ENCODE measurements around the gene ACSM4.
"Not testable (repeated sequence)": the region's sequence is repeated elsewhere in the genome, so short reads cannot be mapped to it uniquely, and the experiment has no call there.

The ACSM4 gene

DNA sequence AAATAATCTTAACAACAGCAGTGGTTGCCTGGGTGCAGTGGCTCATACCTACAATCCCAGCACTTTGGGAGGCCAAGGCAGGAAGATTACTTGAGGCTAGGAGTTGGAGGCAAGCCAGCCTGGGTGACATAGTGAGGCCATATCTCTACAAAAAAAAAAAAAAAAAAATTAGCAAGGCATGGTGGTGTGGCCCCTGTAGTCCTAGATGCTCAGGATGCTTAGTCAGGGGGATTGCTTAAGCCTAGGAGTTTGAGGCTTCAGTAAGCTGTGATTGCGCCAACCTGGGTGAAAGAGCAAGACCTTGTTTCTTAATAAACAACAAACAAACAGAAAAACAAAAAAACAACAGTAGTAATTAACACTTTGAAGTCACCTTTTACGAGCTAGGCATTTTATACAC lies 642 bp upstream of the ACSM4 start:
- H3K9me3 Mint-ChIP-seq (ENCODE audit: low read depth): no peaks in the 10 kb centered on the region
- no peak overlapping the region for H3K4me3 Mint-ChIP-seq
- H3K36me3 Mint-ChIP-seq: no peaks in the 10 kb centered on the region
- no peak overlapping the region for H3K27ac Mint-ChIP-seq
- no peaks in the 10 kb centered on the region for H3K4me1 Mint-ChIP-seq (ENCODE audit: low read depth)
- peaks cover 9% of the 10 kb centered on the region for H3K27me3 Mint-ChIP-seq

DNA sequence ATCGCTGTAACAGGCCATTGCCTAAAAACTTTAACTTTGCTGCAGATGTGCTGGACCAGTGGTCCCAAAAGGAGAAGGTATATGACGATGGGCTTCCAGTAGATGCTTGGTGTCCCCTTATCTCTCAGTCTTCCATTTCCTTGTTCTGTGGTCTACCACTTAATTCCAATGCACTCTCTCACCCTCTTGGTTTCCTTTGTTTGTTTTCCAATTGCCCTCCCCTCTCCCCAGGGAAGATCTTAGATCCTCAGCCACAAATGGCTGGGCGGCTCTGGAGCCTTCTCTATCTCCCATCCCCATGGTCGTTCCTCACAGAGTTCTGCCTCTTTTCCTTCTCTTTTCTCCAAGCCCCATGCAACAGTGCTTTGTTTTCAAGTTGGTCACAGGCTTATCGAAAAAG lies 584 bp downstream of the ACSM4 start:
- Mint-ChIP-seq H3K9me3 (ENCODE audit: low read depth) (no peaks in the 10 kb centered on the region), H3K27me3 (peaks cover 6% of the 10 kb centered on the region), H3K4me1 (ENCODE audit: low read depth) (no peaks in the 10 kb centered on the region), H3K27ac (no peak overlapping the region), H3K36me3 (no peaks in the 10 kb centered on the region), H3K4me3 (no peak overlapping the region)

DNA sequence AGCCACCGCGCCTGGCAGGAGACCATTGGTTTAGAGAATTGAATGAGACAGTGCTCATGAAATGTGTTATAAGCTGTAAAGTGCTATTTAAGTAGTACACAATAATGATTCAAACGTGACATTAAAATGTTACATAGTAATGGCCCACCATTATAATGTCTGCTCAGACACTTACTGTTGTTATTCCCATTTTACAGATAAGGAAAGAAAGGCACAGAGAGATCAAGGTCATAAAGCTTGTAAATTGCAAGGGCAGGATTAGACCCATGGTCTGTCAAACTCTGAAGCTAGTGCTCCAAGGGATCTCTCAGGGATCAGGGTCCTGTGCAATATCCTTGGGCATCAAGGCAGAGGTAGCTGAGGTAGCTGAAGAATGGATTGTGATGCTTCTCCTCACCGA lies 6.2 kb downstream of the ACSM4 start:
- Mint-ChIP-seq H3K27me3 (peaks cover 5% of the 10 kb centered on the region), H3K36me3 (no peaks in the 10 kb centered on the region), H3K4me3 (no peak overlapping the region), H3K27ac (no peak overlapping the region), H3K4me1 (ENCODE audit: low read depth) (no peaks in the 10 kb centered on the region), H3K9me3 (ENCODE audit: low read depth) (no peaks in the 10 kb centered on the region)

DNA sequence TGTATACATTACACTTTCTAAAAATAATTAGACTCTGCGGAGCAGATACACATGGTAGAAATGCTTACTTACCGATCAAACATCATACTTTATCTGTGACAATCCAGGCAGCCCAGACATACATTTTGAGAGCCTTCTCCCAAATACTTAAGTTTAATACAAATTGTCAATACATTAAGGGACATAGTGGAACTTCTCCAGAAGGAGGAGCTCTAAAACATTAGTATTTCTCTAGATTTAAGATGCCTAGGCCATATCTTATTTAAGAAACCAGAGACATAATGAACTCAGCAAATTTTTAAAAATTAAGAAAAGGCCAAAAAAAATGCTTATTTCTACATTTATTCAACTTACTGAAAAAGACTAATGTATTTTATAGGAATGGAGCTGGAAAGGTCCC lies 16.1 kb downstream of the ACSM4 start:
- Mint-ChIP-seq H3K27ac (no peak overlapping the region), H3K4me1 (ENCODE audit: low read depth) (no peaks in the 10 kb centered on the region), H3K4me3 (no peak overlapping the region), H3K9me3 (ENCODE audit: low read depth) (no peaks in the 10 kb centered on the region), H3K27me3 (peaks cover 3% of the 10 kb centered on the region), H3K36me3 (no peaks in the 10 kb centered on the region)

DNA sequence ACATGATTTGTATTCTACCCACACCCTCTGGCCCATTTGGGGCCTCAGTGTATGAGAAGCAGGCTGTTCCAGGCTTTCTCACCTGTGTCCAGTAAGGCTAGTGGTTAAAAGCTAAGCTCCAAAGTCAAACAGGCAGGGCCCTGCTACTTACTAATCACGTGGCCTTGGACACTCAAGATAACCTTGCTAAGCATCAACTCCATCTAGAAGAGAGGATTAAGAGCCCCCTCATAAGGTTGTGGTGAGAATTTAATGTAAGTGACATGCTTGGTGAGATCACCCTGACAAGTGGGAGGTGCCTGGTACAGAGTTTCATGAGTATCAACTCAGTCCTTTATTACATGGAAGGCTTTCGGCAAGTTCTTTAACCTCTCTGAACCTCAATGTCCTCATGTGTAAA lies 17.8 kb downstream of the ACSM4 start:
- no peaks in the 10 kb centered on the region for H3K4me1 Mint-ChIP-seq (ENCODE audit: low read depth)
- H3K27ac Mint-ChIP-seq: no peak overlapping the region
- no peak overlapping the region for H3K4me3 Mint-ChIP-seq
- H3K36me3 Mint-ChIP-seq: no peaks in the 10 kb centered on the region
- peaks cover 4% of the 10 kb centered on the region for H3K27me3 Mint-ChIP-seq
- H3K9me3 Mint-ChIP-seq (ENCODE audit: low read depth): no peaks in the 10 kb centered on the region

DNA sequence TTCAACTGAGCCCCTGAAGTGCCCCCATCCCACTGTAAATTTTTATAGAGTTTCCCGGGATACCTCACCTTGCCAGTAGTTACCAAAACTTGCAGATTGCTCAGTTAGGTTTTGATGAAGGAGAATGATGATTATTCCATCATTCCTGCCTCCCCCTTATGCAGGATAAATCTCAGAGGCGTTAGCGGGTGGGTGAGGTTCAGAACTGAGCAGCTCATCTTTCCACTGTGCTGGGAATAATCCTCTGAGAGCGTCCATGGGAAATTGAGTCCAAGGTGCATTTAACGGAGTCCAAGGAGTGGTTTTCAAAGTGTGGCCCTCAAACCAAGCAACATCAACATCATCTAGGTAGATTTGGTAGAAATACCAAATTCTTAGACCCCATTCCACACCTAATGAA lies 18.7 kb downstream of the ACSM4 start:
- no peak overlapping the region for H3K27ac Mint-ChIP-seq
- H3K27me3 Mint-ChIP-seq: peaks cover 4% of the 10 kb centered on the region
- no peaks in the 10 kb centered on the region for H3K4me1 Mint-ChIP-seq (ENCODE audit: low read depth)
- H3K4me3 Mint-ChIP-seq: no peak overlapping the region
- H3K36me3 Mint-ChIP-seq: no peaks in the 10 kb centered on the region
- no peaks in the 10 kb centered on the region for H3K9me3 Mint-ChIP-seq (ENCODE audit: low read depth)

DNA sequence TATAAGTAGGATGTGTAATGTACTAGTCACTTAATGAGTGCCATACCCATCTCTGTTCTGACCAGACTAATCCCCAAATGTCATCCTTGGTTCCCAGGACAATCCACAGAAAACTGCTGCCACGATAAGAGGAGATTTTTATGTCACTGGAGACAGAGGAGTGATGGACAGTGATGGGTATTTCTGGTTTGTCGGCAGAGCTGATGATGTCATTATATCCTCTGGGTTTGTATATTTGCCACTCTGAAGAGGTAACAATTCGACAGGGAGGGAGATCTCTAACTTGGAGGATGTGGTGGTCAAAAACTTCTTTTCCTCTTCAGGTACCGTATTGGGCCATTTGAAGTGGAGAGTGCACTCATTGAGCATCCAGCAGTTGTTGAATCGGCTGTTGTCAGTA lies 20.3 kb downstream of the ACSM4 start:
- Mint-ChIP-seq H3K27ac (no peak overlapping the region), H3K9me3 (ENCODE audit: low read depth) (no peaks in the 10 kb centered on the region), H3K36me3 (no peaks in the 10 kb centered on the region), H3K4me1 (ENCODE audit: low read depth) (no peaks in the 10 kb centered on the region), H3K27me3 (peaks cover 7% of the 10 kb centered on the region), H3K4me3 (no peak overlapping the region)

DNA sequence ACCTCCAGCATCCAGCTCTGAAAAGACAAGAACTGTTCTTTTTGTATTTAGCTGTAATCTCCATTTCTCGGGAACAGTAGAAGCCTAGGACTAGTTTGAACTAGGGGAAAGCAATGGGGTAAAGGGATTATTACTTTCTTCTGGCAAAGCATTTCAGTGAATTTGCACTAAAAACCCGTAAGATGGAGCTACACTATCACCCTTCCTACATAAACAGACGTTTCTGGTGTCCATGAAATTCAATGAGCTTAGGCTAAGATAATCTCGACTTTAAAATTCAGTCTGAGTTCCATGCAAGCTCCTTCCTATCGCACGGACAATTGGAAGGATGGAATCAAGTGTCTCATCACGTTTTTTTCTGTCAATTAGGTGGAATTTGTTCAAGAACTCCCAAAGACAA lies 24.0 kb downstream of the ACSM4 start:
- Mint-ChIP-seq H3K4me1 (ENCODE audit: low read depth) (peaks cover 6% of the 10 kb centered on the region), H3K9me3 (ENCODE audit: low read depth) (peaks cover 5% of the 10 kb centered on the region), H3K27ac (no peak overlapping the region), H3K36me3 (no peaks in the 10 kb centered on the region), H3K4me3 (no peak overlapping the region), H3K27me3 (peaks cover 7% of the 10 kb centered on the region)

DNA sequence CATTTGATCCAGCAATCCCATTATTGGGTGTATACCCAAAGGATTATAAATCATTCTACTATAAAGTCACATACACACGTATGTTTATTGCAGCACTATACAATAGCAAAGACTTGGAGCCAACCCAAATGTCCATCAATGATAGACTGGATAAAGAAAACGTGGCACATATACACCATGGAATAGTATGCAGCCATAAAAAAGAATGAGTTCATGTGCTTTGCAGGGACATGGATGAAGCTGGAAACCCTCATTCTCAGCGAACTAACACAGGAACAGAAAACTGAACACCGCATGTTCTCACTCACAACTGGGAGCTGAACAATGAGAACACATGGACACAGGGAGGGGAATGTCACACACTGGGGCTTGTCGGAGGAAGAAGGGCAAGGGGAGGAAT lies 33.9 kb downstream of the ACSM4 start:
- not testable (repeated sequence) for H3K36me3 Mint-ChIP-seq; H3K27ac Mint-ChIP-seq; H3K27me3 Mint-ChIP-seq; H3K4me3 Mint-ChIP-seq; H3K9me3 Mint-ChIP-seq (ENCODE audit: low read depth)
- H3K4me1 Mint-ChIP-seq (ENCODE audit: low read depth): peaks cover 10% of the 10 kb centered on the region

DNA sequence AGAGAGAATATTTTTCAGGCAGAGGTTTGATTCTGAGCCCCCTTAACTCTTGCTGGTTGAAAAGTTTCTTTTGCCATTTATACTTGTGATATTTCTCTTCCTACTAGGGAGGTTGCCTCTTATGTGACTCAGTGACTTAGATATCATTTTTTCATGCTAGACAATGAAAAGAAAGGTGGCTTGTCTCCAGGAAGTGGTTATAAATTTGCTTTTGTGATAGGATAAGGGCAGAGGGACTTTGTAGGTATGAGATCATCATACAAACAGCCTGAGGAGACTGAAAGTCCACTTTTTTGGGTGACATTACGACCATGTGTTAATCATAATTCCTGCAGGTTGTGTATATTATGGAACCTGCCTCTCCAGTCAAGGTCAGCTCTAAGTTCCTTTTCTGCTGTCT lies 35.8 kb downstream of the ACSM4 start:
- H3K27me3 Mint-ChIP-seq: no peaks in the 10 kb centered on the region
- no peaks in the 10 kb centered on the region for H3K9me3 Mint-ChIP-seq (ENCODE audit: low read depth)
- no peak overlapping the region for H3K27ac Mint-ChIP-seq
- no peak overlapping the region for H3K4me3 Mint-ChIP-seq
- peaks cover 8% of the 10 kb centered on the region for H3K36me3 Mint-ChIP-seq
- peaks cover 10% of the 10 kb centered on the region for H3K4me1 Mint-ChIP-seq (ENCODE audit: low read depth)

DNA sequence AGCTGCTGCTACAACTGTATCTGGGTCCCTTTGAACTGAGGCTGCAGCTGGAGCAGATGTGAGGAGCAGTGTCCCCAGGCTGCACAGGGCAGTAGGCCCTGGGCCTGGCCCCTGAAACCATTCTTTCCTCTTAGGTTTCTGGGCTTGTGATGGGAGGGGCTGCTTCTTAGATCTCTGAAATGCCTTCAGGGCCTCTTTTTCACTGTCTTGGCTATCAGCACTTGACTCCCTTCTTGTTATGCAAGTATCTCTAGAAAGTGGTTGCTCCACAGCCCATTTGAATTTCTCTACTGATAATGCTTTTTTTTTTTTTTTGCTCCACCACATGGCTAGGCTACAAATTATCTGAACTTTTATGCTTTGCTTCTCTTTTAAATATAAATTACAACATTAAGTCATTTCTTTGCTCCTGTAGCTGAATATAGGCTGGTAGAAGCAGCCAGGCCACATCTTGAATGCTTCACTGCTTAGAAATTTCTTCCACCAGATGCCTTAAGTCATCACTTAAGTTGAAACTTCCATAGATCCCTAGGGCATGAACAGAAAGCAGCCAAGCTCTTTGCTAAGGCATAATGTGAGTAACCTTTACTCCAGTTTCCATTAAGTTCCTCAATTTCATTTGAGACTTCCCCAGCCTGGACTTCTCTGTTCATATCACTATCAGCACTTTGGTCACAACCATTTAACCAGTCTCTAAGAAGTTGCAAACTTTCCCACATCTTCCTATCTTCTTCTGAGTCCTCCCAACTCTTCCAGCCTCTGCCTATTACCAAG lies 41.1 kb downstream of the ACSM4 start:
- Mint-ChIP-seq H3K36me3 (peaks cover 8% of the 10 kb centered on the region), H3K27ac (no peak overlapping the region), H3K4me1 (ENCODE audit: low read depth) (peaks cover 27% of the 10 kb centered on the region), H3K27me3 (no peaks in the 10 kb centered on the region), H3K4me3 (no peak overlapping the region), H3K9me3 (ENCODE audit: low read depth) (peaks cover 8% of the 10 kb centered on the region)

DNA sequence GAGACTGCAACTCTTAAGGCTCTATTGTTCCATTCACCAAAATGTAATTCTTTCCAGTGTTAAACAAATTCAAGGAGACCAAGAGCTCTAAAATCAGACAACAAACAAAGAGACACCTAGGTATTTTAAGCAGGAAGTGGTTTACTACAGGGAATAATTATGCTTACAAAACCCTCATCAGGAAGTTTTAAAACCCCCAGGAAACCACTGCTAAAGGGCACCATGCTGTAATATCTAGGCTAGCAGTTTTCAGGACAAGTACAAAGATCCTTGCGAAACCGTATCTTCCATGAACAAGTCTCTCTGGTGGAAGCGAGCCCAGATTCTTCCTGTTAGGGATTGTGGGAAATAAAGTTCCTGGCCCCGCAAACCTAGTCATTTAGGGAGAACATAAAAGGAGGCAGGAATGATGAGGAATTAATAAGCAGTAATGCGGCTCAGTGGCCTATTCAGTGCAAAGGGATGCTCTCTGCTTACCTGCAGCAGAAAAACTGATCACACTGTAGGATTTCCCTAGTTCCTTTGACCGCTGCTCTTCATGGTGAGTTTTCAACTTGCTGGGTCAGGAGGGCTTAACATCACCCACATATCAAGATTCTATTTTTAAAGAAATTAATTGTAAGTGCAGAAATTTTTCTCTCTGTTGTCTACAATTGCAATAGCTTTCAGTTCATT lies 42.8 kb downstream of the ACSM4 start:
- H3K4me3 Mint-ChIP-seq: peak overlapping the region; percentile 30

DNA sequence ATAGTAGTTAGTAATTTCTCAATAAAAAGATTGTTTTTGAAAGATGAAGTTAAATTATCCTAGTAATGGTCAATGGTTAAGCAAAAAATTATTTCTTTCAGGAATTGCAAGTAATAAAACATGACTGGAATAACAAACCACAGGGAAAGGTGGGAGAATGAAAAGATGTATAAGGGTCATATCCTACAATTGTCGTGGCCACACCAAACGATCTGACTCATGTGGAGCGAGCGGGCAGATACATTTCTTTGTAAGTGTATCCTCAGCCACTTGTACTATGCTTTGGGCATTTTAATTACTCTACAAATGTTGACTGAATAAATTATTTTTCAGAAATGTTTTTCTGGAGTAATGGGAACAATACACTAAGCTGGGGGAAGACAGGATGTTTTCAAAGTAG lies 45.5 kb downstream of the ACSM4 start:
- Mint-ChIP-seq H3K27me3 (peaks cover 1% of the 10 kb centered on the region), H3K36me3 (peaks cover 2% of the 10 kb centered on the region), H3K4me3 (no peak overlapping the region), H3K4me1 (ENCODE audit: low read depth) (peaks cover 33% of the 10 kb centered on the region), H3K9me3 (ENCODE audit: low read depth) (peaks cover 8% of the 10 kb centered on the region), H3K27ac (no peak overlapping the region)

More for the DNA sequence above, 42.8 kb downstream of the ACSM4 start:
- peaks cover 33% of the 10 kb centered on the region for H3K4me1 Mint-ChIP-seq (ENCODE audit: low read depth)
- H3K27ac Mint-ChIP-seq: peak overlapping the region; percentile 25
- H3K9me3 Mint-ChIP-seq (ENCODE audit: low read depth): peaks cover 8% of the 10 kb centered on the region
- no peaks in the 10 kb centered on the region for H3K27me3 Mint-ChIP-seq
- peaks cover 6% of the 10 kb centered on the region for H3K36me3 Mint-ChIP-seq

DNA sequence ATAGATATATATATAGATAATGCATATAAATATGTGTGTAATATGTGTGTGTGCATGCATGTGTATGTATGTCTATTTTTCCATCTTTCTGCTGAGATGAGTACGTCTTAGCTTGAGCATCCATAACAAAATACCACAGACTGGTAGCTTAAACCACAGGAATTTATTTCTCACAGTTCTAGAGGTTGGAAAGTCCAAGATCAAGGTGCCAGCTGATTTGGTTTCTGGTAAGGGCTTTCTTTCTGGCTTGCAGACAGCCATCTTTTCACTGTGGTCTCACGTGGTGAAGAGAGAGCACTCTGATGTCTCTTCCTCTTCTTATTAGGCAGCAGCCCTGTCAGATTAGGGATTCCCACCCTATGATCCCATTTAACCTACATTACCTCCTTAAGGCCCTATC lies 47.3 kb downstream of the ACSM4 start:
- peaks cover 25% of the 10 kb centered on the region for H3K4me1 Mint-ChIP-seq (ENCODE audit: low read depth)
- peaks cover 2% of the 10 kb centered on the region for H3K36me3 Mint-ChIP-seq
- H3K27ac Mint-ChIP-seq: no peak overlapping the region
- no peak overlapping the region for H3K4me3 Mint-ChIP-seq
- no peaks in the 10 kb centered on the region for H3K9me3 Mint-ChIP-seq (ENCODE audit: low read depth)
- peaks cover 1% of the 10 kb centered on the region for H3K27me3 Mint-ChIP-seq

DNA sequence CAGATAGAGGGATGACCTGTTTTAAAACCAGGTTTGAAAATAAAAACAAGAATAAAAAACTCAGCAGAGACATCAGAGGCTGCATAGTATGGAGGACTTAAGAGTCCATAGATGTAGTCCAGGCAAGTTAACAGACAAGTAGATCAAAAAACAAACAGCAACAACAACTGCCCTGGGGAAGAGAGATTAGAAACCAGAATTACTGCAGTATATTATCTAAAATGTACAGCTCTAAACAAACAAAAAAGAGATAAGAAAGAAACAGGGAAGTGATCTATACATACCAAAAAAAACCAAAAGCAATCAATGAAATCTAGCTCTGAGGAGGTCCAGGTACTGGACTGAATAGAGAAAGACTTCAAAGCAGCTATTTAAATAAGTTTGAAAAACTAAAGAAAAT lies 48.8 kb downstream of the ACSM4 start:
- Mint-ChIP-seq H3K4me1 (ENCODE audit: low read depth) (peaks cover 15% of the 10 kb centered on the region), H3K36me3 (peaks cover 2% of the 10 kb centered on the region), H3K27ac (no peak overlapping the region), H3K4me3 (no peak overlapping the region), H3K27me3 (peaks cover 6% of the 10 kb centered on the region), H3K9me3 (ENCODE audit: low read depth) (no peaks in the 10 kb centered on the region)

DNA sequence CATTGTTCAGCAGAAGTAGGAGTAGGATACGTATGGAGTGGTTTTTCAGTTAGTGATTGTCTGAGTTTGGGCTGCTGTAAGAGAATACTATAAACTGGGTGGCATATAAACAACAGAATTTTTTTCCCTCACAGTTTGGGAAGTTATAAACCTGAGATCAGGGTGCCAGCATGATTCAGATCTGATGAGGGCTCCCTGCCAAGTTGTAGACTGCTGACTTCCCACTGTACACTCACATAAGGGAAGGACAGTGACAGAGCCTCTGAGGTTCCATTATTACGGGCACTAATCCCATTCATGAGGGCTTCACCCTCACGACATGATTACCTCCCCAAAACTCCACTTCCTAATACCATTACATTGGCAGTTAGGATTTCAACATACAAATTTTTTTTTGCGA lies 50.7 kb downstream of the ACSM4 start:
- peaks cover 6% of the 10 kb centered on the region for H3K27me3 Mint-ChIP-seq
- no peak overlapping the region for H3K27ac Mint-ChIP-seq
- H3K4me1 Mint-ChIP-seq (ENCODE audit: low read depth): peaks cover 10% of the 10 kb centered on the region
- no peaks in the 10 kb centered on the region for H3K9me3 Mint-ChIP-seq (ENCODE audit: low read depth)
- H3K36me3 Mint-ChIP-seq: peaks cover 2% of the 10 kb centered on the region
- no peak overlapping the region for H3K4me3 Mint-ChIP-seq
